Endothelial cell of umbilical vein (primary cell): ENCODE results near the gene CLEC20A.
A peak's percentile ranks its signal among the peaks of the same experiment; 100 is the strongest.

Source experiments
- POLR2A ChIP-seq: IDR thresholded peaks from 2 replicates; pipeline ENCODE4 v1.6.1; 2012; ENCODE audit warnings: low read depth, mild to moderate bottlenecking, control low read depth, low read length
- TF ChIP-seq, protein P1 (sequence below), 2 donors: IDR thresholded peaks; 1 replicate in 1 of 2; 2 replicates in 1 of 2; pipeline ENCODE4 v1.5.1; 2011; ENCODE audit warnings: low read length in 2 of 2, mild to moderate bottlenecking in 2 of 2, moderate library complexity in 2 of 2, control low read depth in 1 of 2, inconsistent platforms in 1 of 2, low read depth in 1 of 2; ENCODE audit not compliant: insufficient read depth in 1 of 2; ENCODE audit errors: extremely low read depth in 1 of 2

DNA sequence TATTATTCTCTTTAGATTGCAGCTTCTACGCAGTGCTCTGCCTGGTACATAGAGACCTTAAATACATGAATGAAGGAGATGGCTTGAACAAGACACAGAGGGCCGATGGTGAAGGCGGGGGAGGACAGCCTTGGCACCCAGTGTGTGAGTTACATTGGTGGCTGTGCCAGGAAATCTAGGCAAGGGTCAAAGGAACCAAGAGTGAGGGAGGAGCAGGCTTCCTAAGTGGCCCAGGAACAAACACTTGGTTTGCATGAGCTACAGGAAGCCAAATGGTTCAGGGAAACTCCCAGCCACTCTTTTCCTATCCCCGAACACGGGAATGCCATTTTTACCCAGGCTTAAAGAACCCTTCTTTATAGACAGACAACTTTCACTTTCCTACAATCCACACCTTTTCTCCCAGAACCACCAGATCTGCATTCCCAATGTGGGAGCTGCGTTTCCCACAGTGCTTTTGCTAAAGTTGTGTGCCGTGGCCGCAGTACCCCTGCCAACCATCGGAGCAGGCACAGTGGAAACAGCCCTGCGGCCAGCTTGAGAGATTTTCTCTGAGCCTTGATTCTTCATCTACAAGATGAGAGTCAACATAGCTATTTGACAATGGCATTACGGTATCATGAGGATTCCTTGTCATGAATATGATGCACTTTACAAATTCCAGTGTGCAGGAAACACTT is 3.5 kb upstream of the CLEC20A start:
- TF ChIP-seq, protein P1, sequence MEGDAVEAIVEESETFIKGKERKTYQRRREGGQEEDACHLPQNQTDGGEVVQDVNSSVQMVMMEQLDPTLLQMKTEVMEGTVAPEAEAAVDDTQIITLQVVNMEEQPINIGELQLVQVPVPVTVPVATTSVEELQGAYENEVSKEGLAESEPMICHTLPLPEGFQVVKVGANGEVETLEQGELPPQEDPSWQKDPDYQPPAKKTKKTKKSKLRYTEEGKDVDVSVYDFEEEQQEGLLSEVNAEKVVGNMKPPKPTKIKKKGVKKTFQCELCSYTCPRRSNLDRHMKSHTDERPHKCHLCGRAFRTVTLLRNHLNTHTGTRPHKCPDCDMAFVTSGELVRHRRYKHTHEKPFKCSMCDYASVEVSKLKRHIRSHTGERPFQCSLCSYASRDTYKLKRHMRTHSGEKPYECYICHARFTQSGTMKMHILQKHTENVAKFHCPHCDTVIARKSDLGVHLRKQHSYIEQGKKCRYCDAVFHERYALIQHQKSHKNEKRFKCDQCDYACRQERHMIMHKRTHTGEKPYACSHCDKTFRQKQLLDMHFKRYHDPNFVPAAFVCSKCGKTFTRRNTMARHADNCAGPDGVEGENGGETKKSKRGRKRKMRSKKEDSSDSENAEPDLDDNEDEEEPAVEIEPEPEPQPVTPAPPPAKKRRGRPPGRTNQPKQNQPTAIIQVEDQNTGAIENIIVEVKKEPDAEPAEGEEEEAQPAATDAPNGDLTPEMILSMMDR (IDR thresholded peaks at IDR 0.05; ENCODE audit: extremely low read depth in 1 of 2, insufficient read depth in 1 of 2, low read depth in 1 of 2, low read length in 2 of 2) = peak; percentile 23 to 28
- no peak for TF ChIP-seq POLR2A
